MM.1S (cell line): ENCODE data around the gene AMFR.

Experiments used
- DNase-seq: peaks from one replicate; pipeline ENCODE4 v3.0.0-alpha.2; 2015
- H2AFZ ChIP-seq: fragments of 300-600 bp; sonication (generic); 2 replicates; pipeline ENCODE4 v1.6.0; 2016; ENCODE audit warnings: antibody characterized with exemption, low read length
- H3F3A ChIP-seq: fragments of 300-600 bp; sonication (generic); 2 replicates; pipeline ENCODE4 v1.6.1; 2016; ENCODE audit warnings: mild to moderate bottlenecking, antibody characterized with exemption, low read length, moderate library complexity, mixed read lengths; ENCODE audit not compliant: insufficient read depth
- H3K27ac ChIP-seq: fragments of 300-600 bp; sonication (generic); 2 replicates; pipeline ENCODE4 v1.5.1; 2016; ENCODE audit warnings: mild to moderate bottlenecking, low read length
- H3K27me3 ChIP-seq: fragments of 300-600 bp; sonication (generic); replicated peaks from 2 replicates; pipeline ENCODE4 v1.6.0; 2016; ENCODE audit warnings: low read length; ENCODE audit not compliant: insufficient read depth
- H3K36me3 ChIP-seq: fragments of 300-600 bp; sonication (generic); replicated peaks from 2 replicates; pipeline ENCODE4 v1.6.1; 2016; ENCODE audit warnings: mild to moderate bottlenecking, low read length, mixed read lengths; ENCODE audit not compliant: insufficient read depth
- H3K4me1 ChIP-seq: fragments of 300-600 bp; sonication (generic); 2 replicates; pipeline ENCODE4 v1.6.1; 2016; ENCODE audit warnings: low read length, mixed read lengths
- H3K4me2 ChIP-seq: fragments of 300-600 bp; sonication (generic); 2 replicates; pipeline ENCODE4 v1.6.0; 2016; ENCODE audit warnings: low read depth, low read length
- H3K4me3 ChIP-seq: fragments of 300-600 bp; sonication (generic); 2 replicates; pipeline ENCODE4 v1.5.1; 2016; ENCODE audit warnings: low read length, mixed read lengths
- H3K79me2 ChIP-seq: fragments of 300-600 bp; sonication (generic); 2 replicates; pipeline ENCODE4 v1.6.1; 2016; ENCODE audit warnings: mixed run types, low read length, mixed read lengths
- H3K9ac ChIP-seq: fragments of 300-600 bp; sonication (generic); 2 replicates; pipeline ENCODE4 v1.6.1; 2016; ENCODE audit warnings: low read length, mixed read lengths
- H3K9me2 ChIP-seq: fragments of 300-600 bp; sonication (generic); replicated peaks from 2 replicates; pipeline ENCODE4 v1.6.1; 2016; ENCODE audit warnings: mild to moderate bottlenecking, low read length, mixed read lengths; ENCODE audit not compliant: insufficient read depth
- H3K9me3 ChIP-seq: fragments of 300-600 bp; sonication (generic); replicated peaks from 2 replicates; pipeline ENCODE4 v1.6.1; 2016; ENCODE audit warnings: mild to moderate bottlenecking, low read length, mixed read lengths; ENCODE audit not compliant: insufficient read depth
- H4K20me1 ChIP-seq: fragments of 300-600 bp; sonication (generic); 2 replicates; pipeline ENCODE4 v1.6.1; 2016; ENCODE audit warnings: mild to moderate bottlenecking, low read length, moderate library complexity, mixed read lengths; ENCODE audit not compliant: insufficient read depth
- CTCF ChIP-seq: fragments of 300-600 bp; sonication (generic); IDR thresholded peaks from 2 replicates; pipeline ENCODE4 v1.5.1; 2016; ENCODE audit warnings: antibody characterized with exemption, low read length, mixed read lengths
- EZH2 ChIP-seq: fragments of 300-600 bp; sonication (generic); optimal IDR thresholded peaks from 2 replicates; pipeline ENCODE3; 2017; ENCODE audit warnings: low read depth, mild to moderate bottlenecking, antibody characterized with exemption, low read length, mixed read lengths
- EZH2phosphoT487 ChIP-seq: fragments of 300-600 bp; sonication (generic); IDR thresholded peaks from 2 replicates; pipeline ENCODE4 v1.6.1; 2018; ENCODE audit warnings: antibody characterized with exemption, low read length

Gene AMFR

DNA sequence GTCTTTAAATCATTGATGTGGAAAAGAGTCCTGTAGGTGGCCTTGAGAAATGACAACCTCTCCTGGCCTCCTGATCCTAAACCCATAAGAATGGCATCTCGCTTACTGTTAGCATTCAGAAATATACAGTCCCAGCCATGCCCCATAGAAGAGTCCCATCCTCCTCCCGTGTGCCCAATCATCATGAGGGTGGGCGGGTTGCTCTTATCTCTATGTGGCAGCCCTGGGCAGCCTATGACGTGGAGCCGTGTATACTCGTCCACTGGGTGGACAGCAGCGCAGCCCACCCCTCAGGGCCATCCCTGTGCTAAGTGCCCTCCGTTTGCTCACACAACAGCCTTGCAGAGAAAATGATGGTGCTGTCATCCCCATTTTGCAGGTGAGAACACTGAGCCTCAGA is 105.3 kb downstream of the AMFR start:
- H3F3A ChIP-seq = no peaks in the 10 kb centered on the region
- H3K79me2 ChIP-seq = no peaks in the 10 kb centered on the region
- no peak for TF ChIP-seq EZH2
- TF ChIP-seq EZH2phosphoT487 = no peak
- TF ChIP-seq CTCF = no peak
- no peak overlapping the region for H3K4me2 ChIP-seq
- H3K9me3 ChIP-seq = no peaks in the 10 kb centered on the region
- no peak overlapping the region for H3K27ac ChIP-seq
- H3K4me1 ChIP-seq = no peaks in the 10 kb centered on the region
- H3K27me3 ChIP-seq = no peaks in the 10 kb centered on the region
- H3K36me3 ChIP-seq = no peaks in the 10 kb centered on the region
- H3K9ac ChIP-seq = no peak overlapping the region
- DNase-seq = no peak
- H3K4me3 ChIP-seq = no peak overlapping the region
- H3K9me2 ChIP-seq = no peaks in the 10 kb centered on the region
- H2AFZ ChIP-seq = no peak overlapping the region
- H4K20me1 ChIP-seq = no peaks in the 10 kb centered on the region

- no peaks in the 10 kb centered on the region for H3F3A ChIP-seq
- H3K9me2 ChIP-seq = no peaks in the 10 kb centered on the region
- no peak for TF ChIP-seq CTCF
- TF ChIP-seq EZH2phosphoT487 = no peak
- no peaks in the 10 kb centered on the region for H4K20me1 ChIP-seq
- no peak for DNase-seq
- H3K4me2 ChIP-seq = no peak overlapping the region
- H3K9ac ChIP-seq = no peak overlapping the region
- H3K27ac ChIP-seq = no peak overlapping the region
- no peak overlapping the region for H2AFZ ChIP-seq
- H3K4me3 ChIP-seq = no peak overlapping the region
- H3K27me3 ChIP-seq = no peaks in the 10 kb centered on the region
- no peaks in the 10 kb centered on the region for H3K79me2 ChIP-seq
- no peaks in the 10 kb centered on the region for H3K36me3 ChIP-seq
- H3K9me3 ChIP-seq = no peaks in the 10 kb centered on the region
- H3K4me1 ChIP-seq = no peaks in the 10 kb centered on the region
These were observed 106.0 kb downstream of the AMFR start for GRCh38 chr16:56319376-56319775.

GRCh38 chr16:56318827-56319140 is 106.6 kb downstream of the AMFR start:
- Histone ChIP-seq H3K27ac (no peak overlapping the region), H3K9me3 (no peaks in the 10 kb centered on the region), H3K27me3 (no peaks in the 10 kb centered on the region), H3K36me3 (no peaks in the 10 kb centered on the region), H3K4me2 (no peak overlapping the region), H4K20me1 (no peaks in the 10 kb centered on the region), H3K4me1 (no peaks in the 10 kb centered on the region), H3K4me3 (no peak overlapping the region), H3K9me2 (no peaks in the 10 kb centered on the region), H2AFZ (no peak overlapping the region), H3K79me2 (no peaks in the 10 kb centered on the region), H3F3A (no peaks in the 10 kb centered on the region), H3K9ac (no peak overlapping the region)
- TF ChIP-seq EZH2phosphoT487 (no peak), EZH2 (no peak), CTCF (no peak)
- DNase-seq = no peak
